ENCODE data around the gene APLP2. TPM values are rescaled to one million over a fixed set of nuclear protein-coding genes. Genes with fewer than 3 reads are reported as not detected.

The APLP2 gene
- total and polyA plus RNA-seq, 2 of the 13 experiments (the other 11 are each of a cell fraction or from before 2014, with no cell fraction given), result 315 to 594 TPM

DNA sequence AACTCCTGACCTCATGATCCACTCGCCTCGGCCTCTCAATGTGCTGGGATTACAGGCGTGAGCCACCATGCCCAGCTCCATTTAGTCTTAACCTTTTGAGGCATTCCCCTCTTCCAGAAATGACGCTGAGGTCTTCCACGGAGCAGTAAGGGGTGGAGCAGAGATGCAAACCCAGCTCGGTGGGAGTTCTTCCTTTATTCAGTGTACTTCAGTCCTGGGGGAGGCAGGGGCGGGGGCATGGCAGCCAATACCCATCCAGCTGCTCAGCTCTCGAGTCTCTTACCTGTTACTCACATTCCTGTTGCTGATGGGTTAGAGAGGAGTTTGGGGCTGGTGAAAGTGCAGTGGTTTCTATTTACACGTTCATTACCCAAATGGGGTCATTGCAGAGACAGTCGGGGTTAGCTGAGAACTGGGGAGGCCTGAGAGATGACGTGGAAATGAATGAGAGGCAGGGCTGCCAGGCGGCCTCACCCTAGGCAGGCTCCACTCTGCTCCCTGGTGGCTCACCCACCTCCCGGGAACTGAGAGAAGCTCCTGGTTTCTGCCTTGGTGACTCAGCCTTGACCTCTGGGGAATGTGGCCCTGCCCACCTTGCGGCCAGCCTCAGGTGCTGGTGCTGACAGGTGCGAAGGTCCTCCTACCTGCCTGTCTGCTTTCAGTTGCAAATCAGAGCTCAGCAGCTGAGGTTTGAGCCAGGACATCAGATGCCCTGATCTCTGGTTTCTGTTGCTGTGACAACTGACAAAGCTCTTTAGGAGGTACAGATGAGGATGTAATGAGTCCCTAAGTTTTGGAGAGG is 76.5 kb downstream of the APLP2 start (continued):
- TF ChIP-seq NFIB (CRISPR knock-in tag; IDR thresholded peaks at IDR 0.05; ENCODE audit: borderline replicate concordance) (no peak), LCORL (IDR thresholded peaks at IDR 0.05) (no peak), LCORL (CRISPR knock-in tag; IDR thresholded peaks at IDR 0.05) (peak; percentile 25; the same call in 1 of the 2 replicates), ZNF121 (CRISPR knock-in tag; IDR thresholded peaks at IDR 0.05) (no peak), ASH2L (IDR thresholded peaks at IDR 0.05; ENCODE audit: insufficient read length, low read depth, low read length) (no peak), ZNF782 (CRISPR knock-in tag; IDR thresholded peaks at IDR 0.05; ENCODE audit: borderline replicate concordance) (no peak; the same call in 1 of the 2 replicates), SMAD3 (CRISPR knock-in tag; IDR thresholded peaks at IDR 0.05) (no peak), ARID2 (CRISPR knock-in tag; IDR thresholded peaks at IDR 0.05; ENCODE audit: borderline replicate concordance) (no peak), ZNF580 (CRISPR knock-in tag; IDR thresholded peaks at IDR 0.05; ENCODE audit: borderline replicate concordance, low read depth) (no peak), CHD4 (IDR thresholded peaks at IDR 0.05; ENCODE audit: borderline replicate concordance, low read length) (no peak), GTF3A (CRISPR knock-in tag; conservative IDR thresholded peaks at IDR 0.05) (0 out of 2 replicates have a peak, but pooled peaks have one; percentile 64), HNRNPLL (IDR thresholded peaks at IDR 0.05; ENCODE audit: low read depth, low read length, poor library complexity, severe bottlenecking) (no peak), GABPA (IDR thresholded peaks at IDR 0.05; ENCODE audit: low read depth, low read length) (no peak), GABPA (CRISPR knock-in tag; IDR thresholded peaks at IDR 0.05; ENCODE audit: low read depth) (no peak), NR3C1 (CRISPR knock-in tag; IDR thresholded peaks at IDR 0.05) (no peak), MXI1 (IDR thresholded peaks at IDR 0.05; ENCODE audit: borderline replicate concordance, low read depth, low read length) (no peak), HDAC1 (CRISPR knock-in tag; IDR thresholded peaks at IDR 0.05) (no peak), ZNF225 (CRISPR knock-in tag; IDR thresholded peaks at IDR 0.05) (no peak), EP300 (IDR thresholded peaks at IDR 0.05; ENCODE audit: low read depth in 2 of 2, low read length in 2 of 2) (peak in 1 of 2 experiments; percentile 42; a peak in 1 of 4 replicates), EP300 (CRISPR knock-in tag; IDR thresholded peaks at IDR 0.05; ENCODE audit: borderline replicate concordance) (no peak), KAT7 (CRISPR knock-in tag; IDR thresholded peaks at IDR 0.05; ENCODE audit: borderline replicate concordance) (no peak), SMAD1 (CRISPR knock-in tag; IDR thresholded peaks at IDR 0.05; ENCODE audit: borderline replicate concordance, low read depth) (0 out of 2 replicates have a peak, but pooled peaks have one; percentile 26), ZKSCAN5 (CRISPR knock-in tag; IDR thresholded peaks at IDR 0.05) (no peak)
- TF ChIP-seq, protein P1, sequence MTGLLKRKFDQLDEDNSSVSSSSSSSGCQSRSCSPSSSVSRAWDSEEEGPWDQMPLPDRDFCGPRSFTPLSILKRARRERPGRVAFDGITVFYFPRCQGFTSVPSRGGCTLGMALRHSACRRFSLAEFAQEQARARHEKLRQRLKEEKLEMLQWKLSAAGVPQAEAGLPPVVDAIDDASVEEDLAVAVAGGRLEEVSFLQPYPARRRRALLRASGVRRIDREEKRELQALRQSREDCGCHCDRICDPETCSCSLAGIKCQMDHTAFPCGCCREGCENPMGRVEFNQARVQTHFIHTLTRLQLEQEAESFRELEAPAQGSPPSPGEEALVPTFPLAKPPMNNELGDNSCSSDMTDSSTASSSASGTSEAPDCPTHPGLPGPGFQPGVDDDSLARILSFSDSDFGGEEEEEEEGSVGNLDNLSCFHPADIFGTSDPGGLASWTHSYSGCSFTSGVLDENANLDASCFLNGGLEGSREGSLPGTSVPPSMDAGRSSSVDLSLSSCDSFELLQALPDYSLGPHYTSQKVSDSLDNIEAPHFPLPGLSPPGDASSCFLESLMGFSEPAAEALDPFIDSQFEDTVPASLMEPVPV (CRISPR knock-in tag; IDR thresholded peaks at IDR 0.05), result no peak
- TF ChIP-seq, protein P2, sequence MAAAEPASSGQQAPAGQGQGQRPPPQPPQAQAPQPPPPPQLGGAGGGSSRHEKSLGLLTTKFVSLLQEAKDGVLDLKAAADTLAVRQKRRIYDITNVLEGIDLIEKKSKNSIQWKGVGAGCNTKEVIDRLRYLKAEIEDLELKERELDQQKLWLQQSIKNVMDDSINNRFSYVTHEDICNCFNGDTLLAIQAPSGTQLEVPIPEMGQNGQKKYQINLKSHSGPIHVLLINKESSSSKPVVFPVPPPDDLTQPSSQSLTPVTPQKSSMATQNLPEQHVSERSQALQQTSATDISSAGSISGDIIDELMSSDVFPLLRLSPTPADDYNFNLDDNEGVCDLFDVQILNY (CRISPR knock-in tag; conservative IDR thresholded peaks at IDR 0.05), result no peak
- TF ChIP-seq, protein P3, sequence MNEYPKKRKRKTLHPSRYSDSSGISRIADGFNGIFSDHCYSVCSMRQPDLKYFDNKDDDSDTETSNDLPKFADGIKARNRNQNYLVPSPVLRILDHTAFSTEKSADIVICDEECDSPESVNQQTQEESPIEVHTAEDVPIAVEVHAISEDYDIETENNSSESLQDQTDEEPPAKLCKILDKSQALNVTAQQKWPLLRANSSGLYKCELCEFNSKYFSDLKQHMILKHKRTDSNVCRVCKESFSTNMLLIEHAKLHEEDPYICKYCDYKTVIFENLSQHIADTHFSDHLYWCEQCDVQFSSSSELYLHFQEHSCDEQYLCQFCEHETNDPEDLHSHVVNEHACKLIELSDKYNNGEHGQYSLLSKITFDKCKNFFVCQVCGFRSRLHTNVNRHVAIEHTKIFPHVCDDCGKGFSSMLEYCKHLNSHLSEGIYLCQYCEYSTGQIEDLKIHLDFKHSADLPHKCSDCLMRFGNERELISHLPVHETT (CRISPR knock-in tag; conservative IDR thresholded peaks at IDR 0.05), result no peak

Measured in HepG2 (cell line).